ENCODE results near the gene RGS7.
"Not testable (repeated sequence)": the region's sequence is repeated elsewhere in the genome, so short reads cannot be mapped to it uniquely, and the experiment has no call there.

RGS7 gene

DNA sequence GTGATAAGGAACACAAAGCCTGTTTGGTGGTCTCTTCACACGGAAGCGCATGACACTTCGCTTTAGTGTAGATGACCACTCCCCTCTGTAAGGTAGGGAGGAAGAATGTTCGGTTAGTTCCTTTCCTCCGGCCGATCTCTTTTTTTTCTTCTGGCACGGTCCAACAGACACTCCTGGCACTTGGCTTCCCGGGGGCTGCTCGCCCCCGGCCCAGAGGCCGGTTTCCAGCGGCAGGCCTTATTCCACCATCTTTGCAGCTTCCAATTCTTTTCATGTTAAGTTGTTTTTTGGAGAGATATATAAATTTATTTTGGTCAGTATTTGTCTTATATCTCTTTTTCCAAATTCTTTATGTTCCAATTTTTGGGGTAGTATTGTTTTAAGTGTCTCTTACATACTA, 593.2 kb downstream of the RGS7 start:
- no peak for DNase-seq
- Histone ChIP-seq H3K9me3 (no peaks in the 10 kb centered on the region), H3K36me3 (no peaks in the 10 kb centered on the region), H3K4me1 (no peaks in the 10 kb centered on the region), H3K4me3 (ENCODE audit: low read depth, low read length) (no peak overlapping the region), H3K27me3 (no peaks in the 10 kb centered on the region)
- TF ChIP-seq, protein P1, sequence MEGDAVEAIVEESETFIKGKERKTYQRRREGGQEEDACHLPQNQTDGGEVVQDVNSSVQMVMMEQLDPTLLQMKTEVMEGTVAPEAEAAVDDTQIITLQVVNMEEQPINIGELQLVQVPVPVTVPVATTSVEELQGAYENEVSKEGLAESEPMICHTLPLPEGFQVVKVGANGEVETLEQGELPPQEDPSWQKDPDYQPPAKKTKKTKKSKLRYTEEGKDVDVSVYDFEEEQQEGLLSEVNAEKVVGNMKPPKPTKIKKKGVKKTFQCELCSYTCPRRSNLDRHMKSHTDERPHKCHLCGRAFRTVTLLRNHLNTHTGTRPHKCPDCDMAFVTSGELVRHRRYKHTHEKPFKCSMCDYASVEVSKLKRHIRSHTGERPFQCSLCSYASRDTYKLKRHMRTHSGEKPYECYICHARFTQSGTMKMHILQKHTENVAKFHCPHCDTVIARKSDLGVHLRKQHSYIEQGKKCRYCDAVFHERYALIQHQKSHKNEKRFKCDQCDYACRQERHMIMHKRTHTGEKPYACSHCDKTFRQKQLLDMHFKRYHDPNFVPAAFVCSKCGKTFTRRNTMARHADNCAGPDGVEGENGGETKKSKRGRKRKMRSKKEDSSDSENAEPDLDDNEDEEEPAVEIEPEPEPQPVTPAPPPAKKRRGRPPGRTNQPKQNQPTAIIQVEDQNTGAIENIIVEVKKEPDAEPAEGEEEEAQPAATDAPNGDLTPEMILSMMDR (IDR thresholded peaks at IDR 0.05; ENCODE audit: low read depth, low read length) = no peak

DNA sequence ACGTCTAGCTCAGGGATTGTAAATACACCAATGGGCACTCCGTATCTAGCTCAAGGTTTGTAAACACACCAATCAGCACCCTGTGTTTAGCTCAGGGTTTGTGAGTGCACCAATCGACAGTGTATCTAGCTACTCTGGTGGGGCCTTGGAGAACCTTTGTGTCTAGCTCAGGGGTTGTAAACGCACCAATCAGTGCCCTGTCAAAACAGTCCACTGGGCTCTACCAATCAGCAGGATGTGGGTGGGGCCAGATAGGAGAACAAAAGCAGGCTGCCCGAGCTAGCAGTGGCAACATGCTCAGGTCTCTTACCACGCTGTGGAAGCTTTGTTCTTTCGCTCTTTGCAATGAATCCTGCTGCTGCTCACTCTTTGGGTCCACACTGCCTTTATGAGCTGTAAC, 593.9 kb downstream of the RGS7 start:
- not testable (repeated sequence) for DNase-seq; H3K36me3 ChIP-seq; H3K4me1 ChIP-seq; H3K27me3 ChIP-seq; H3K4me3 ChIP-seq (ENCODE audit: low read depth, low read length); H3K9me3 ChIP-seq

DNA sequence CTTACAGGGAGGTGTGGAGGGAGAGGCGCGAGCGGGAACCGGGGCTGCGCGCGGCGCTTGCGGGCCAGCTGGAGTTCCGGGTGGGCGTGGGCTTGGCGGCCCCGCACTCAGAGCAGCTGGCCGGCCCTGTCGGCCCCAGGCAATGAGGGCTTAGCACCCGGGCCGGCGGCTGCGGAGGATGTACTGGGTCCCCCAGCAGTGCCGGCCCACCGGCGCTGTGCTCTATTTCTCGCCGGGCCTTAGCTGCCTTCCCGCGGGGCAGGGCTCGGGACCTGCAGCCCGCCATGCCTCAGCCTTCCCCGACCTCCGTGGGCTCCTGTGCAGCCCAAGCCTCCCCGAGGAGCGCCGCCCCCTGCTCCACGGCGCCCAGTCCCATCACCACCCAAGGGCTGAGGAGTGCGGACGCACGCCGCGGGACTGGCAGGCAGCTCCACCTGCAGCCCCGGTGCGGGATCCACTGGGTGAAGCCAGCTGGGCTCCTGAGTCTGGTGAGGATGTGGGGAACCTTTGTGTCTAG, 594.5 kb downstream of the RGS7 start:
- not testable (repeated sequence) for H3K9me3 ChIP-seq; H3K27me3 ChIP-seq; H3K4me3 ChIP-seq (ENCODE audit: low read depth, low read length); DNase-seq; H3K4me1 ChIP-seq; H3K36me3 ChIP-seq

DNA sequence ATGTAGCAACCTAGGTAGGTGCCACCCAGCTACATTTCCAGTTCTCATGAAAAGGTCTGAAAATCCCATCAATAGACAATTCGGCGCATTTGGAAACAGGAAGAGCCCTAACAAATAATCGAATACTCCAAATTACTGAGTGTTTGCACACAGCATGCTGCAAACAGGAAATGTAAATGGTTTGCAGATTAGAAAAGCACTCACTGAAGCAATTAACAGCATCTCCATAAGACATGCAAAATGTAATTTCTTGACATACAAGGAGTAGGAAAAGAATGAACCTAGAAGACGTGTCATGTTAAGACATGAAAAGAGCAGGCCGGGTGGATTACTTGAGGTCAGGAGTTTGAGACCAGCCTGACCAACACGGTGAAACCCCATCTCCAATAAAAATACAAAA, 598.2 kb downstream of the RGS7 start:
- DNase-seq; H3K9me3 ChIP-seq; H3K27me3 ChIP-seq; H3K4me3 ChIP-seq (ENCODE audit: low read depth, low read length); H3K36me3 ChIP-seq; H3K4me1 ChIP-seq: not testable (repeated sequence)

DNA sequence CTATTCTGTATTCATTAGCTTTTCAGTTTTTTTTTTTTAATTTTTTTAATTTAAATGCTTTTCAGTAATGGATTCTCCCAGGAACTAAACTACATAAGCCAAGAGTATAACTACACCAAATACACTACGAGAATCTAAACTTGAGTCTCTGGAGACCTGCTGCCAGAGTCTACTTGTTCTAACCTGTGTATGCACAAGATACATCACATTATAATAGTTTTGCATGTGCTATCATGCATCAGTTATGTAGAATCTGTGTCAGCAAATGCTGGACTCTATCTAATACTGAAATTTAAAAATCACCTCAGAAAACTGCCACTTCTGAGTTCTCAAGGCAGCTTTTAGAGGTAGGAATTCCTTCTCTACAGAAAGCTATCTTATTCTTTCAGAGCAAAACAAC, 598.7 kb downstream of the RGS7 start:
- TF ChIP-seq, protein P1 (IDR thresholded peaks at IDR 0.05; ENCODE audit: low read depth, low read length) = no peak
- no peaks in the 10 kb centered on the region for H3K4me1 ChIP-seq
- no peak for DNase-seq
- H3K27me3 ChIP-seq = no peaks in the 10 kb centered on the region
- H3K9me3 ChIP-seq = no peaks in the 10 kb centered on the region
- no peaks in the 10 kb centered on the region for H3K36me3 ChIP-seq
- no peak overlapping the region for H3K4me3 ChIP-seq (ENCODE audit: low read depth, low read length)

DNA sequence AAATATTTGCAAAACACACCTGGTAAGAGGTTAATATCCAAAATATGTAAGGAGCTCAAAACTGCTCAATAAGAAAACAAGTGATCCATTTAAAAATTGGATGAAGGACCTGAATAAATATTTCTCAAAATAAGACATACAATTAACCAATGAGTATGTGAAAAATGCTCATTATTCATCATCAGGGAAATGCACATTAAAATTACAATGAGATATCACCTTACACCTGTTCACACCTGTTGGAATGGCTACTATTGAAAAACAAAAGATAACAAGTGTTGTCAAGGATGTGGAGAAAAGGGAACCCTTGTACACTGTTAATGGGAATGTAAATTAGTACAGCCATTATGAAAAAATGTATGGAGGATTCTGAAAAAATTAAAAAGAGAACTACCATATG, 609.1 kb downstream of the RGS7 start:
- TF ChIP-seq, protein P1 (IDR thresholded peaks at IDR 0.05; ENCODE audit: low read depth, low read length) = no peak
- DNase-seq = no peak
- no peaks in the 10 kb centered on the region for H3K36me3 ChIP-seq
- H3K4me3 ChIP-seq (ENCODE audit: low read depth, low read length) = no peak overlapping the region
- H3K9me3 ChIP-seq = no peaks in the 10 kb centered on the region
- H3K4me1 ChIP-seq = no peaks in the 10 kb centered on the region
- no peaks in the 10 kb centered on the region for H3K27me3 ChIP-seq

DNA sequence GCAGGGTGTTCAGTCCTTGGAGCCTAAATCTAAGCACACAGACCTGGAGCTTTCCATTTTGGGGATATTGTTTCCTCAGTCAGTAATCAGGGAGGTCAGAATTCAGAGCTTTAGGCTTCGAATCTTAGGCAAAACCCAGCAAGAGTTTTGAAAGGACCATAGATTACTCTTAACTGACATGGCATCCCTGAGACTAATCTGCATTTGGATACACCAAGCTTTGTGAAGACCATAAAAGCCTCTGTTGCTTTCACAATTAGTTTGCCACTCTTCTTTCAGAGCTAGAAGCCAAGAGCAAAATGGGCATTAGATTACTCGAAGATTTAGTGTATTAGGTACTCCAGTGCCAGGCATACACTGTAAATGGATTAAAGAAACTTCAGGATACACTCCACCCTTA, 613.3 kb downstream of the RGS7 start:
- no peak for DNase-seq
- TF ChIP-seq, protein P1 (IDR thresholded peaks at IDR 0.05; ENCODE audit: low read depth, low read length) = no peak
- H3K27me3 ChIP-seq = no peaks in the 10 kb centered on the region

DNA sequence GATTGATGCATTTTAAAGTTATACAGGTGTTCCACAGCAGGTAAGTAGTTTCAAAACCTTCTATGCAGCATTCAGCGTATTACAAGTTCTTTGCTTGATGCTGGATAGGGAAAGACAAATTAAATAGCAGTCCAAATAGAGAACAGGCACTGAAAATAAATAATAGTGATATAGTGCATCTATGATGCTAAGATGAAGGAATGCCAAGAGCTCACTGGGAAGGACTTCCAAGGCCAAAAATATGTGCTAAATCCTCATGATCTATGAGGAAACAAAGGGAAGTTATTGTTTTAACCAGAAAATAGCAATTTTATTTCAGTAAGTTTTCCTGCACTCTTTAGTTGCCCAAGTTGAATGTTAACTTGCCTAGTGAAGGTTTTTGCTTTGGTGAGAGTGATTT, 617.3 kb downstream of the RGS7 start:
- TF ChIP-seq, protein P1 (IDR thresholded peaks at IDR 0.05; ENCODE audit: low read depth, low read length) = no peak
- Histone ChIP-seq H3K4me3 (ENCODE audit: low read depth, low read length) (no peak overlapping the region), H3K27me3 (no peaks in the 10 kb centered on the region), H3K36me3 (no peaks in the 10 kb centered on the region), H3K4me1 (no peaks in the 10 kb centered on the region), H3K9me3 (no peaks in the 10 kb centered on the region)
- no peak for DNase-seq

More for the DNA sequence above, 613.3 kb downstream of the RGS7 start:
- H3K9me3 ChIP-seq = no peaks in the 10 kb centered on the region
- no peak overlapping the region for H3K4me3 ChIP-seq (ENCODE audit: low read depth, low read length)
- H3K4me1 ChIP-seq = no peaks in the 10 kb centered on the region
- H3K36me3 ChIP-seq = no peaks in the 10 kb centered on the region
